GM18526 (cell line): ENCODE measurements around the gene ABCG1.

Source experiments
- POLR2A ChIP-seq: IDR thresholded peaks from 3 replicates; pipeline ENCODE4 v1.6.1; 2011; ENCODE audit not compliant: insufficient read length; ENCODE audit errors: extremely low read depth

Gene ABCG1

DNA sequence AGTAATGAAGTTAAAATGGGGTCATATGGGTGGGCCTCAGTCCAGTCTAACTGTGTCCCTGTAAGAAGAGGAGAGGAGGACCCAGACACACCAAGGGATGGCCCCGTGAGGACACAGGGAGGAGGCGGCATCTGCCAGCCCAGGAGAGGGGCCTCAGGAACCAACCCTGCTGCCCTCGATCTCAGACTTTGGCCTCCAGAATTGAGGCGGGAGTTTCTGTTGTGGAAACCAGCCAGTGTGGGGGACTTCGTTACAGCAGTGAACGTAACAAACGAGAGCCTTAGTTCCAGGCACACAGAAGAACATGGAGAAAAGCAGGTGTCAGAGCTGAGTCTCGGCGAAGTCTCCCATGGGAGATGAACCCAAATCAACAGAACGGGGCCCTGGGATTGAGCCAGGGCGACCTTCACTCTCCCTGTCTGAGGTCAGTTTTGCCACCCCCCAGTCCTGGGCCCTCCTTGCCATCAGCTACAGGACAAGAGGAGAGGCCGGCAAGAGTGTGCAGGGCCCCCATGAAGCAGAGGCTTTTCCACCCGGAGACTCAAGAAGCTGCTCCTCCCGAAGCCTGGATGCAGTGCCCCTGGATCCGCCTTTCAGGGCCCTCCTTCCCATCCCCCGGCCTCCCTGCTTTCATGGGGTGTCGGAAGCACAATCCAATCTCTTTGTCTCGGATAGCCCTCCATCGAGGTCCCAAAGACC is 59.7 kb downstream of the ABCG1 start:
- no peak for TF ChIP-seq POLR2A

DNA sequence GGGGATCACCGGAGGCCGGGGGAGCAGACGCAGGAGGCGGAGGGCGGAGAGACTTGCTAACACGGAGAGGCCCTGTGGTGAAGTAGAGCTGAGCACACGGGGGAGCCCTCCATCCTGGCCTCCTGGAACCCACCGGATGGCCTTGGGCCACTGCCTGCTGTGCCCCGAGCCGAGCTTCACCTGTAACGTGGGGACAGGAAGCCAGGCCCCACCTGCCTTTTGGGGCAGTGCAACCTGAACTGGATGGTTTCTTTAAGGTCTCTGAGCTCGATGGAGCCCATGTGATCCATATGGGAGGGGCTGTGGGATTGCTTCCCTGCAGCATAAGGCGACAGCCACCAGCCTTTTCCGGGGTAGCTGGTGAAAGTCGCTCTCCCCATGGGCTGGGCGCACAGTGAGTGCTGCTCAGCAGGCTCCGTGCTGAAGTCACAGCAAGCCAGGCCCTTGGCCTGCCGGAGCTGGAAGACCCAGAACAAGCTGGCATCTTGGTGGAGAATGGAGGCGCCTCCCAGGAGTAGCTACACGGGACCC is 60.5 kb downstream of the ABCG1 start:
- TF ChIP-seq POLR2A: no peak

DNA sequence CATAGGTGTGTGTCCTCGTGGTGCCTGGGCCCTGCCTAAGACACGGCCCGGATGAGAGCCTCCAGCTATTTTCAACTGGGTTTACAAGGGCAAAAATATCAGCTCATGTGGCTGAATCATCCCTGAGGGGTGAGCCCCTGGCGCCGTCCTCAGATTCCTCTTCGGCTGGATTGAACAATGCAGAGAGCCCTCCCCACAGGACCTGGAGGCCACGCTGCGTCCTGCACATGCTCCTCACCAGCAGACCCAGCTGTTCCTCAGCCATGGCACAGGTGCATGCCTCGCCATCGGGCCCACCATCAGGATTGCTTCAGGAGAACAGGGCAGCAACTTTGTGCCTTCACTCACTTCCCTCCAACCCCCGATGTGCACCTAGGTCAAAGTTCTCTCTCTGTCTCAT is 60.9 kb downstream of the ABCG1 start:
- no peak for TF ChIP-seq POLR2A

DNA sequence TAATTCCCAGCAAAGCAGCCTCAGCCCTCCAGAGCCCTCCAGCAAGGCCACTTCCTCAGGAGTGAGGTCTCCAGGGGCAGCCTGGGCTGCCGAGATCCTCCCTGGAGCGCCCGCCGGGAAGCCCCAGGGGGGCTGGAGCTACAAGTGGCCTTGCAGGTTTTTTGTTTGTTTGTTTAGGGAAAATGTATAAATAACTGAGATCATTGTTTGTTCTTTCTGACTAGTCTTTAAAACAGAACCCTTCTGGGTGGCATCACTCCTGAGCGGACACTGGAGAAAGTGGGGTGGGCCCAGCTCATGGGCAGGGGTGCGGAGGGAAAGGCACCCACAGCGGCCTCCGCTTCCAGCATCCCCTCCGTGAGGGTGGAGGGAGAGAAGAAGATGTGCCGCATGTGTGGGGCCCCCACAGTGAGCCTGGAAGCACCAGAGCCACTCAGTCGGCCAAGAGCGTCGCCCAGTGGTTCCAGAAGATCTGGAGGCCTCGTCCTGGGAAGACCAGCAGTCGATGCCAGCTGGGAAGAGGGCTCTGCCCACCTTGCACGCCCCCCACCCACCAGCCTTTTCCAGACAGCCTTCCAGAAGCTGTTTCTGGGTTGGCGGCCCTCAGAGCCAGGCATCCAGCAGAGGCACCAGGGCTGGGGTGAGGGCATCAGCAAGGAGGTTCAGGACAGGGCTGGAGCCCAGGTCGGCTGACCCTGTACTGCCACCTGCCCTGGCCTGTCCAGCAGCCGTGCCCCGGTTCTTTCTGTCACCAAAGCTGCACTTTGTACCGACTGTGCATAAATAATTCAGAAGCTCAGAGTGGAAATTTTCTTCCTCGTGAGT is 61.6 kb downstream of the ABCG1 start:
- TF ChIP-seq POLR2A: no peak

DNA sequence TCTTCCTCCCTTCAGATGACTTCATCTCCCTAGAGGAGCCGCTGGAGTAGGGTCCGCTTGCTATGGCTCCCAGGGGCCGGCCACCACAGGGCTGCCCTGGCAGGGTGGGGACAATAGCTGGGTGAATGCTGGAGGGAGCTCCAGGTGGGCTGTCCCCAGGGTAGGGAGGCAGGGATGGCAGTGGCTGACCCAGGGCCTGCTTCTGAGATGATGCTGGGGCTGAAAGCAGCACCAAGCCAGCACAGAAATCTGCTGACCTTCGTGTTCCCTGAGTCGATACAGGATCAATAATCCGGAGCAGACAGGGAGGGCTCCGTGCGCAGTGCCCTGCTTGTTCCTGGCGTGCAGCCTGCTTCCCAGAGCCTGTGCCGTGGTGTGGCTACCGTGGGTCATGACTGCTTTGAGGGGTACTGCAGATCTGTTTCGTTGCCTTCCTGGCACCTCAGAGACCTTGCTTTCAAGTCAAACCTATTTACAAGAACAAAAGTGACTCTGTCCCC is 62.3 kb downstream of the ABCG1 start:
- no peak for TF ChIP-seq POLR2A

DNA sequence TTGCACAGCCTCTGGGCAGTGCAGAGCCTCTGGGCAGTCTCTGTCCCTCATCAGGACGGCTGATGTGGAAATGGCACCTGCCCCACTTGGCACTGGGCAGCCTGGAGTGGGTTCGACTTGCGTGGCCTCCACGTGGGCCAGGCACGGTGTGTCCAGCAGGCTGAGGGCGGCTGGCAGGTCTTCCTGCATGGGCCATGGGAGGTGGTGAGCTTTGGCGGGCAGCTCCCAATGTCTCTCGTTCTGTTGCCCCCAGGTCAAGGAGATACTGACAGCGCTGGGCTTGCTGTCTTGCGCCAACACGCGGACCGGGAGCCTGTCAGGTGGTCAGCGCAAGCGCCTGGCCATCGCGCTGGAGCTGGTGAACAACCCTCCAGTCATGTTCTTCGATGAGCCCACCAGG is 63.1 kb downstream of the ABCG1 start:
- TF ChIP-seq POLR2A: no peak

DNA sequence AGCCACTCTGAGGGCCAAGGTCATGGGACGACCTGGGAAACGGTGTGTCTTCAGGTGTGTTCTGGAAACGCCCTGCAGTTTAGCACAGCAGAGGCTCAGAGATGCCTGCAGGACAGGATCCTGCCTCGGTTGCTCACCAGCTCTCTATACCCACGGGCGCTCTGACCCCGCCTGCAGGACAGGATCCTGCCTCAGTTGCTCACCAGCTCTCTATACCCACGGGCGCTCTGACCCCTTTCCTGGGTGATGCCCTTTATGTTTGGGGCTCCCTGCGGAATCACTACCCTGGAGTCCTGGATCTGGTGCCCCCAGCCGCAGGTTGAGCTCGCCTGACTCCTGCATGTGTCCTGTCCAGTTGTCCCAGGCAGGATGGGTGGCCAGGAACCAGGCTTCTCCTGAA is 63.8 kb downstream of the ABCG1 start:
- no peak for TF ChIP-seq POLR2A

DNA sequence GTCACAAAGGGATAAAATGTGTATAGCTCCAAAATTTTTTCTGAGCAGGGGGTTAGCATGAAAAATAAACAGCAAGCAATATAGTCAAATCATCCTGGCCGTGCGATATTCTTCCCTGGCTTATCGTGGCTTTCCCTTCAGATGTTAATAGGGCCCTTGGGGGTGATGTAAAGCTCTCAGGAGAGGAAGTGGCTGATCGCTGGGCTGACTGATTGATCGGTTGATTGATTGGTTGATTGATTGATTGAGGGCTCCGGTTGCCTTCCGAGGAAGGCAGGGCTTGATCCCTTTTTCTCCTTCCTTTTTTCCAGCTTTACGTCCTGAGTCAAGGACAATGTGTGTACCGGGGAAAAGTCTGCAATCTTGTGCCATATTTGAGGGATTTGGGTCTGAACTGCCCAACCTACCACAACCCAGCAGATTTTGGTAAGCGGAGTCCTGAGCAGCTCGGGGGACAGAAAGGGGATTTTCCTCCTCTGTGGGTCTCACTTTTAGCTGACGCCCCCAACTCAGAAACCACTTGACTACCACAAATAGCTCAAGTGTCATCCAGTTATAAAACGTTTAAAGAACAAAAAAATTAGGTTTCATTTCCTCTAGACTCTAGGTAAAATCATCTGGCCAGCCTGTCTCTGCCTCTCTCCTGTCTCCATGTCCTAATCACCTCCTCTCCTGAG is 66.8 kb downstream of the ABCG1 start:
- TF ChIP-seq POLR2A: no peak

DNA sequence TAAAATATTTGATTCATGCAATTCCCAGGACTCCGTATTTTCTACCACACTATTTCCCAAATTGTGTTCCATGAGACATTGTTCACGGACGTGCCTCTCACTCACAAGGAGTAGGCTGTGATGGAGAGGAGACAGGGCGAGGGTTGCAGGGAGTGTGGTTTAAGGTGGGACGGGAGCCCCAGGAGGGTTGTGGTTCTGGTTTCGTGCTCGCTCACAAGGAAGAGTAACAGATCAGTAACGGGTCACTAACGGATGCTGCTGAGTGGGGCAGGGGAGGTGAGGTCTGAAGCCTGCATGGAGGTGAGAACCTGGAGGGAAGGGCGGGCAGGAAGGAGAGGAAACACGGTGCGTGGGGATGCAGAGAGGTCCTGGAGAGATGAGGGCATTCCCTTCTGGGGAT is 67.5 kb downstream of the ABCG1 start:
- TF ChIP-seq POLR2A: no peak

DNA sequence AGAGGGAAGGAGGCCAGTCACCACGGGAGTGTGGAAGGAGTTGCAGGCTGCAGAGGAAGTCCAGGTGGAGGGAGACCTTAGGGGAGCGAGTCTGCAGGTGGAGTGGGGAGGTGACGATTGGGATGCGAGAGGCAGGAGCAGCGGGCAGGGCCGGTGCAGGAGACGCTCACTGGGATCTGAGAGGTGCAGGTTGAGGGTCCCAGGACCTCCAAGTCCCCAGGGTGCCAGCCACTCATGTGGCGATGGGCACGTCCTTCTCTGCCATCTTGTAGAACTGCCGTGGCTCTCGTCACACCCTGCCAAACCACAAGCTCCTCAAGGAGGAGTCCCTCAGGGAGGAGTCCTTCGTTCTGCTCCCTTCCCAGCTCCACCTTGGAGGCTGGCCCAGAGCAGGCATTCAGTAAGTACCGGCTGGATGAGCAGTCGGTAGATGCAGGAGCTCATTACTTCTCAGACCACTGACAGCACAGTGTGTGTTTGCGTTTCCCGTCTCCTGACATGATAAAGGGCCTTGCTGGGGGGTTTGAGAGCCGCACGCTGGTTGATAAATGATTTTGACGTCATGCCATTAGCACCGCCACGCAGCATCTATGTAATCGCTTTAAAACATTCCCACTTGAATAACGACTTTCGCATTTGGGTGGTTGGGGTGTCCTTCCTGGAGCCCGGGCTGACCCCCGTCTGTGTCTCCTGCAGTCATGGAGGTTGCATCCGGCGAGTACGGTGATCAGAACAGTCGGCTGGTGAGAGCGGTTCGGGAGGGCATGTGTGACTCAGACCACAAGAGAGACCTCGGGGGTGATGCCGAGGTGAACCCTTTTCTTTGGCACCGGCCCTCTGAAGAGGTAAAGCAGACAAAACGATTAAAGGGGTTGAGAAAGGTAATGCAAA is 68.5 kb downstream of the ABCG1 start:
- no peak for TF ChIP-seq POLR2A

DNA sequence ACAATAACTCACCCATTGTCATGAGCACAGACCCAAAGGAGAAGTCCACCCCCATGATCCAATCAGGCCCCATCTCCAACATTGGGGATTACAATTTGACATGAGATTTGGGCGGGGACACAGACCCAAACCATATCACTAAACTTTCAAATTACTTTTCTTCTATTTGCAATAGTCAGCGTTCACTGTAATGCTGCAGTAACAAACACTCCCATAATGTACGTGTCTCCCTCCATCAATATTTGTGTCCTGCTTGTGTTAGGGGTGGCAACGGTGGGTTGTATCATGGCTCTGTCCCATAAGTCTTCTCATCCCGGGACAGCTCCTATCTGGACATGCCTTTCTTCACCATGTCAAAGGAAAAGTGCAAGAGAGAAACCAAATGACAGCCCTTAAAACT is 70.0 kb downstream of the ABCG1 start:
- TF ChIP-seq POLR2A: no peak

DNA sequence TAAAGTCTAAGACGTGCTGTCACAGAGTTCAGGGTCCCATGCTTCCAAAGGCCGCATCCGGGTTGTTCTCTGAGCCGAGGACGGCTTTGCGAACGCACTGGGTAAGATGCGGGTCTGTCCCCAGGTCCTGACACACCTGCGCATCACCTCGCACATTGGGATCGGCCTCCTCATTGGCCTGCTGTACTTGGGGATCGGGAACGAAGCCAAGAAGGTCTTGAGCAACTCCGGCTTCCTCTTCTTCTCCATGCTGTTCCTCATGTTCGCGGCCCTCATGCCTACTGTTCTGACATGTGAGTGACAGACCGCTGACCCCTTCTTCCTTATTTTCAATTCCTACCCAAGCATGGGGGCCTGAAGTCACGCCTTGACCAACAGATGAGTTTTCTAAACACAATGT is 71.0 kb downstream of the ABCG1 start:
- no peak for TF ChIP-seq POLR2A

DNA sequence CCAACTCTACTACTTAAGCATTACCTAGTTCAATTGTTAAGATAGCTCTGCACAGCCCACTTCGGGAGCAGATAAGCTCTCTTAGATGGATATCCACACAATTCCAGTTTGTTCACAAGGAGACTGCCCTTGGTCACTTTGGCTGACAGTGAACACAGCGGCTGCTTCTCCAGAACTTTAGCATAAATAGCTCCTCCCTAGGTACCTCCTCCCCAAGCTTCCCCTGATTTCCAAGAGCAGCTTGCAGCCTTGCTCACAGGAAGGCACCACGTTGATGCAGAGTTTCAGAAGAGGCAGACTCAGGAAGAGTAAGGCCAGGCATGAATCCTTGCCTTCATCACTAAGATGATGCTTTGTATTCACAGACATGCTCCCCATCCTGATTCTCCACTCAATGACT is 71.6 kb downstream of the ABCG1 start:
- TF ChIP-seq POLR2A: no peak

DNA sequence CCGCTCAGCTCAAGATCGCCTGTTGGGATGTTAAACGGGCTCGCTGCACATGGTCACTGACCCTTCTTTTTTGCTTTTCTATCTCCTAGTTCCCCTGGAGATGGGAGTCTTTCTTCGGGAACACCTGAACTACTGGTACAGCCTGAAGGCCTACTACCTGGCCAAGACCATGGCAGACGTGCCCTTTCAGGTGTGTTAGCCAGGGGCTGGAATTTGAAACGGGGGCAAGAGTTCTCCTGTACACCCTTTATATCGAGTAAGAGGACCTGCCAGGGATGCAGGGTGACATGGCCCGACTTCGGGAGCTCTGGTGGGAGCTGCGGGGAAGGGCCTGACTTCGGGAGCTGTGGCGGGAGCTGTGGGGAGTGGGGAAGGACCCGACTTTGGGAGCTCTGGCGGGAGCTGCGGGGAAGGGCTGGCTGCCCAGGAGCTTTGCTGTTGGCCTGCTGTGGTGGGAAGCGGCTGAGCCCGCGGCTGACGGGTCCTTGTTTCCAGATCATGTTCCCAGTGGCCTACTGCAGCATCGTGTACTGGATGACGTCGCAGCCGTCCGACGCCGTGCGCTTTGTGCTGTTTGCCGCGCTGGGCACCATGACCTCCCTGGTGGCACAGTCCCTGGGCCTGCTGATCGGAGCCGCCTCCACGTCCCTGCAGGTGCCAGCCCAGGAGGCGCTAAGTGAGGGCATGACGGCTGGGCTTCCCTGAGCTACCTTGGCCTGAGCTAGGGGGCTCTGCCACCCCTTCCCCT is 72.2 kb downstream of the ABCG1 start:
- no peak for TF ChIP-seq POLR2A

DNA sequence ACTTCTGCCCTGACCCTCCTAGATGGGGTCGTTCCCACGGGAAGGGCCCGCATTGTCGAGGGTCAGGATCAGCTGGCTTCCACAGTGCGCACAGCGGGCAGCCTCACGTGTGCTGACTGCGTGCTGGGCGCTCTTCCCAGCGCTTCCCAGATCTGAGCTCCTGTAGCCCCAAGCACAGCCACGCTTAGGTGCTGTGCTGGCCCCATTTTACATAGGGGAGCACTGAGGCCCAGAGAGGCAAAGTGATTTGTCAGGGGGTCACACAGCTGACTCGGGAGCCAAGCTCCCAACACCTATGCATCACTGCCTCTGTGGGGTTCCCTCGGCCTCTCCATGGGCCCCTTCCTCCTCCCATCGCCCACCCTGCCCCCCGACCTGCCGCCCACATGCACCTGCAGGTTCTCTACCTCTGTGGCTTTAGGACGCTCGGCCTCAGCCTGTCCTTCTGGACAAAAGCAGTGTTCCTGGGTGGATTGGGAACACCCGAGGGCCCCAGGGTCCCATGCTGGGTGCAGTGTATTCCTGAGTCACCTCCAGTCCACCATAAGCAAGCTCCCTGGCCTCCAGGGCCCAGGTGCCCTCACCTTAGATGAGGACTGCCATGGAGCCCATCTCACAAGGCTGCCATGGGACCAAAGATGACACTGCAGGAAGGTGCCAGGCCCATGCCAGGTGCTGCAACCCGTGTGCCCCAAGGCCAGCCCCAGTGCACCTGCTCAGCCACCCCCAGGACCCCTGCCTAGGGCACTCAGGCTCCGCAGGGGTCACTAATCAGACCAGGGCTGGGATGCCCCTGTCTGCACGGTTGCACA is 73.0 kb downstream of the ABCG1 start:
- no peak for TF ChIP-seq POLR2A
